NCI-H1417 treated with DMSO at 0.1 percent for 48 hours (cell line): ENCODE measurements around the gene C2CD2L.
"Not testable (repeated sequence)": the region's sequence is repeated elsewhere in the genome, so short reads cannot be mapped to it uniquely, and the experiment has no call there.

Source experiments
- DNase-seq: peaks from one replicate; lab custom pipeline; 2025; lab: John Stamatoyannopoulos, UW

The C2CD2L gene

GRCh38 chr11:119106564-119107537, at the start of gene C2CD2L:
C2CD2L (plus strand) TSS chr11:119107344; CDS start chr11:119107742, 398 bp downstream.
- peak; percentile 37 for DNase-seq

- DNase-seq, result not testable (repeated sequence)
These were observed 48.0 kb upstream of the C2CD2L start for GRCh38 chr11:119059128-119059527.

GRCh38 chr11:119061256-119061655, 45.9 kb upstream of the C2CD2L start:
- DNase-seq, result no peak

GRCh38 chr11:119062779-119063178, 44.4 kb upstream of the C2CD2L start:
- no peak for DNase-seq

- no peak for DNase-seq
These were observed 41.8 kb upstream of the C2CD2L start for GRCh38 chr11:119065369-119065768.

GRCh38 chr11:119067371-119068222, 39.5 kb upstream of the C2CD2L start, which contains the start of gene VPS11:
VPS11 (plus strand) TSS chr11:119067818; CDS start chr11:119067824, 6 bp downstream.
- peak; percentile 57 for DNase-seq

GRCh38 chr11:119077839-119078238, 29.3 kb upstream of the C2CD2L start:
- DNase-seq, result no peak

- no peak for DNase-seq
These were observed 28.3 kb upstream of the C2CD2L start for GRCh38 chr11:119078675-119079420.

- no peak for DNase-seq
These were observed 25.4 kb upstream of the C2CD2L start for GRCh38 chr11:119081682-119082260.

GRCh38 chr11:119084663-119085436, 22.3 kb upstream of the C2CD2L start, which contains the start of gene HMBS:
HMBS (plus strand) TSS chr11:119084881; CDS start chr11:119085034, 153 bp downstream.
- DNase-seq, result peak; percentile 84

- no peak for DNase-seq
These were observed 21.7 kb upstream of the C2CD2L start for GRCh38 chr11:119085437-119085847.

GRCh38 chr11:119087123-119087522, 20.0 kb upstream of the C2CD2L start:
- no peak for DNase-seq

GRCh38 chr11:119087747-119088241, 19.4 kb upstream of the C2CD2L start:
- DNase-seq, result no peak

- DNase-seq, result no peak
These were observed 18.7 kb upstream of the C2CD2L start for GRCh38 chr11:119088406-119088805.

- no peak for DNase-seq
These were observed 17.8 kb upstream of the C2CD2L start for GRCh38 chr11:119089319-119089718.

- DNase-seq, result no peak
These were observed 16.0 kb upstream of the C2CD2L start for GRCh38 chr11:119091178-119091577.

GRCh38 chr11:119091966-119092879, 14.9 kb upstream of the C2CD2L start:
- no peak for DNase-seq

- DNase-seq, result no peak
These were observed 14.0 kb upstream of the C2CD2L start for GRCh38 chr11:119092880-119093842.
